ENCODE results near the gene AMH. TPM values are rescaled to one million over a fixed set of nuclear protein-coding genes. Genes with fewer than 3 reads are reported as not detected.

AMH gene
- total RNA-seq, 1 experiment from 2014 or later: 11.2 TPM

DNA sequence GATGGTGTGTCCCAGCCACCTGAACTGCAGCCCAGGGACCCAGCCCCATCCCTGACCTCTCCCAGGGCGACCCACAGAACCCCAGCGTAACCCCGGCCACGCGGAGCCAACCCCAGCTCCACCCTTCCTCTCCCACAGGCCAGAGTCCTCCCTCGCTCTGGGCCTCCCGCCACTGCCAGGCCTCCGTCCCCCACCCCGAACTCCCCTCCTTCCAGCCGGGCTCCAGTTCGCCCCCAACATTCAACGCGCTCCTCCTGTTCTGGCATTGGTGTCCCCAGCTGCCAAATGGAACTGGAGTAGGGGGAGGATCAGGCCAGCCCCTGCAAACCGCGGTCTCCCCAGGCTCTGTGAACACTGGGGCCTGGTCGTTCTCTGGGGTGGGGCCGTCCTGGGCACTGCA lies 51.4 kb downstream of the AMH start (continued):
- no peak for TF ChIP-seq ZNF416 (CRISPR knock-in tag; IDR thresholded peaks at IDR 0.05)

Small RNA genes within 50 kb of the gene (microRNA-seq; reads per million reads assigned to microRNA genes)
- gene MIR1227 (ENCODE audit: borderline number of aligned reads): 15.4 reads per million, percentile 36 among the genes with 10 or more reads in this experiment
- not detected for gene MIR4321 (ENCODE audit: borderline number of aligned reads)

Other genes with a start within 250 kb of the AMH start
- gene BTBD2, start 233.6 kb upstream of the AMH start, total RNA-seq (2021): 106 to 148 TPM (median 145 TPM) in 3 replicates
- gene MKNK2, start 198.1 kb upstream of the AMH start, total RNA-seq (2021): 150 to 165 TPM (median 163 TPM) in 3 replicates
- 8.1 to 9.8 TPM (median 9.6 TPM) in 3 replicates for gene MOB3A, start 153.0 kb upstream of the AMH start, total RNA-seq (2021)
- gene IZUMO4, start 152.4 kb upstream of the AMH start, total RNA-seq (2021): 0.73 to 1.9 TPM (median 1.8 TPM) in 3 replicates
- 160 to 190 TPM (median 163 TPM) in 3 replicates for gene AP3D1, start 97.8 kb upstream of the AMH start, total RNA-seq (2021)
- 99.2 to 111 TPM (median 103 TPM) in 3 replicates for gene DOT1L, start 85.4 kb upstream of the AMH start, total RNA-seq (2021)
- gene PLEKHJ1, start 13.0 kb upstream of the AMH start, total RNA-seq (2021): 164 to 189 TPM (median 167 TPM) in 3 replicates
- gene SF3A2, start 12.5 kb upstream of the AMH start, total RNA-seq (2021): 167 to 184 TPM (median 169 TPM) in 3 replicates
- 0.33 to 1.4 TPM (median 0.73 TPM) in 3 replicates for gene JSRP1, start 7.1 kb downstream of the AMH start, total RNA-seq (2021)
- gene PEAK3, start 32.9 kb downstream of the AMH start, total RNA-seq (2021): not detected in 3 replicates
- 2.0 to 2.9 TPM (median 2.8 TPM) in 3 replicates for gene LINGO3, start 58.8 kb downstream of the AMH start, total RNA-seq (2021)
- gene LSM7, start 79.3 kb downstream of the AMH start, total RNA-seq (2021): 245 to 250 TPM (median 248 TPM) in 3 replicates
- 94.6 to 117 TPM (median 95.8 TPM) in 3 replicates for gene SPPL2B, start 79.4 kb downstream of the AMH start, total RNA-seq (2021)
- gene TMPRSS9, start 110.9 kb downstream of the AMH start, total RNA-seq (2021): 0.37 to 0.57 TPM (median 0.55 TPM) in 3 replicates
- gene TIMM13, start 178.3 kb downstream of the AMH start, total RNA-seq (2021): 296 to 342 TPM (median 309 TPM) in 3 replicates
- 204 to 216 TPM (median 212 TPM) in 3 replicates for gene LMNB2, start 207.6 kb downstream of the AMH start, total RNA-seq (2021)
- 17.9 to 27.5 TPM (median 23.2 TPM) in 3 replicates for gene GADD45B, start 226.8 kb downstream of the AMH start, total RNA-seq (2021)

Data from WTC11 (cell line).